SK-N-SH (cell line): ENCODE data around the gene ARHGEF10L. TPM values are rescaled to one million over a fixed set of nuclear protein-coding genes. Genes with fewer than 3 reads are reported as not detected.

Source experiments
- CTCF ChIA-PET: fragments of 300-600, 350-600 bp; formaldehyde crosslinking; extraction: SDS; loops from one replicate; lab custom pipeline; 2021; lab: Yijun Ruan, JAX
- POLR2A ChIA-PET: fragments of 350-600 bp; sonication (Branson Sonifier 250); formaldehyde crosslinking; extraction: SDS; loops from one replicate; lab custom pipeline; 2020; ENCODE audit warnings: antibody characterized with exemption, inconsistent platforms; lab: Yijun Ruan, JAX
- DNase-seq: peaks from one replicate; pipeline ENCODE4 v3.0.0; 2012
- H2AFZ ChIP-seq: fragments of 200-600 bp; sonication (generic); 2 replicates; pipeline ENCODE4 v1.8.1; 2016; ENCODE audit warnings: antibody characterized with exemption, mild to moderate bottlenecking, low read depth
- H3F3A ChIP-seq: fragments of 200-600 bp; sonication (generic); replicated peaks from 2 replicates; pipeline ENCODE3; 2016; ENCODE audit warnings: antibody characterized with exemption, mild to moderate bottlenecking; ENCODE audit not compliant: insufficient read depth
- H3K27ac ChIP-seq, 2 experiments: fragments of 200-500 bp in 1 of 2; fragments of 200-600 bp in 1 of 2; sonication (Bioruptor generic) in 1 of 2; sonication (generic), shearing (Covaris generic) in 1 of 2; 2 replicates each; pipeline versions ENCODE4 v1.5.1 to v1.6.1; 2014 to 2016; ENCODE audit warnings: low read depth in 2 of 2, inconsistent platforms in 1 of 2, low read length in 1 of 2, mild to moderate bottlenecking in 1 of 2, mixed read lengths in 1 of 2
- H3K27me3 ChIP-seq: fragments of 200-600 bp; sonication (generic), shearing (Covaris generic); 2 replicates; pipeline ENCODE4 v1.6.1; 2016; ENCODE audit warnings: mixed run types; ENCODE audit not compliant: insufficient read depth
- H3K36me3 ChIP-seq, 2 experiments: fragments of 200-500 bp in 1 of 2; fragments of 200-600 bp in 1 of 2; sonication (Bioruptor generic) in 1 of 2; sonication (generic) in 1 of 2; replicated peaks in 1 of 2; 2 replicates each; pipeline versions ENCODE3 to v1.5.1; 2014 to 2016; ENCODE audit warnings: low read length in 1 of 2, mild to moderate bottlenecking in 1 of 2; ENCODE audit not compliant: insufficient read depth in 2 of 2, control insufficient read depth in 1 of 2
- H3K4me1 ChIP-seq, 2 experiments: fragments of 200-500 bp in 1 of 2; fragments of 200-600 bp in 1 of 2; sonication (Bioruptor generic) in 1 of 2; sonication (generic), shearing (Covaris generic) in 1 of 2; 2 replicates each; pipeline versions ENCODE4 v1.5.1 to v1.6.1; 2014 to 2016; ENCODE audit warnings: low read depth in 1 of 2, low read length in 1 of 2, mixed run types in 1 of 2; ENCODE audit not compliant: insufficient read depth in 2 of 2, control insufficient read depth in 1 of 2
- H3K4me2 ChIP-seq: fragments of 200-600 bp; sonication (generic), shearing (Covaris generic); 2 replicates; pipeline ENCODE4 v1.6.1; 2017; ENCODE audit warnings: mixed run types
- H3K4me3 ChIP-seq, 2 experiments: fragments of 200-500 bp in 1 of 2; fragments of 200-600 bp in 1 of 2; sonication (Bioruptor generic) in 1 of 2; sonication (generic), shearing (Covaris generic) in 1 of 2; 2 replicates each; pipeline versions ENCODE4 v1.5.1 to v1.8.1; 2014 to 2016; ENCODE audit warnings: low read depth in 2 of 2, inconsistent platforms in 1 of 2, low read length in 1 of 2, mild to moderate bottlenecking in 1 of 2, mixed read lengths in 1 of 2, moderate library complexity in 1 of 2
- H3K79me2 ChIP-seq: fragments of 200-600 bp; sonication (generic); 2 replicates; pipeline ENCODE4 v1.8.1; 2017; ENCODE audit warnings: mild to moderate bottlenecking; ENCODE audit not compliant: insufficient read depth
- H3K9ac ChIP-seq: fragments of 200-600 bp; sonication (generic); 2 replicates; pipeline ENCODE4 v1.6.1; 2017; ENCODE audit warnings: mixed run types
- H3K9me2 ChIP-seq: fragments of 200-600 bp; sonication (generic); 2 replicates; pipeline ENCODE4 v1.6.1; 2017; ENCODE audit warnings: mixed run types
- H3K9me3 ChIP-seq: fragments of 200-600 bp; sonication (generic); 2 replicates; pipeline ENCODE4 v1.6.1; 2017; ENCODE audit warnings: mixed run types, mild to moderate bottlenecking, moderate library complexity
- H4K20me1 ChIP-seq: fragments of 200-600 bp; sonication (generic); 2 replicates; pipeline ENCODE4 v1.6.1; 2017; ENCODE audit warnings: mild to moderate bottlenecking, mixed run types; ENCODE audit not compliant: insufficient read depth
- CHD2 ChIP-seq: fragments of 150-350 bp; IDR thresholded peaks from 2 replicates; pipeline ENCODE4 v1.6.1; 2018; ENCODE audit warnings: low read length; ENCODE audit not compliant: partially characterized antibody
- CTCF ChIP-seq: fragments of 200-600 bp; sonication (generic); IDR thresholded peaks from 2 replicates; pipeline ENCODE4 v1.6.1; 2017; ENCODE audit warnings: antibody characterized with exemption, mild to moderate bottlenecking, moderate library complexity
- ELF1 ChIP-seq: IDR thresholded peaks from 2 replicates; pipeline ENCODE4 v1.4.0; 2012
- EZH2phosphoT487 ChIP-seq: fragments of 200-600 bp; sonication (generic); IDR thresholded peaks from 2 replicates; pipeline ENCODE4 v1.6.1; 2017; ENCODE audit warnings: low read depth, mixed run types, mild to moderate bottlenecking, antibody characterized with exemption, moderate library complexity, borderline replicate concordance
- FOSL2 ChIP-seq: IDR thresholded peaks from 2 replicates; pipeline ENCODE4 v1.4.0; 2012; ENCODE audit warnings: low read depth, mild to moderate bottlenecking, moderate library complexity, borderline replicate concordance
- FOXJ3 ChIP-seq: sonication (generic); formaldehyde crosslinking; IDR thresholded peaks from 2 replicates; pipeline ENCODE4 v1.5.1; 2020; ENCODE audit warnings: mild to moderate bottlenecking, missing genetic modification reagents
- GATA2 ChIP-seq: sonication (generic); formaldehyde crosslinking; IDR thresholded peaks from 2 replicates; pipeline ENCODE4 v1.5.0; 2020; ENCODE audit warnings: mild to moderate bottlenecking, missing genetic modification reagents
- MAX ChIP-seq: IDR thresholded peaks from 2 replicates; pipeline ENCODE4 v1.4.0; 2012; ENCODE audit warnings: low read depth
- MXI1 ChIP-seq: IDR thresholded peaks from 2 replicates; pipeline ENCODE4 v1.6.1; 2012; ENCODE audit warnings: mild to moderate bottlenecking, low read depth, low read length, improper control_type of control experiment
- NFIC ChIP-seq: IDR thresholded peaks from 2 replicates; pipeline ENCODE4 v1.4.0; 2012; ENCODE audit warnings: borderline replicate concordance
- PBX3 ChIP-seq: IDR thresholded peaks from 2 replicates; pipeline ENCODE4; 2012
- POLR2AphosphoS5 ChIP-seq: IDR thresholded peaks from 2 replicates; pipeline ENCODE4 v1.6.1; 2012; ENCODE audit warnings: low read depth, low read length
- REST ChIP-seq: IDR thresholded peaks from 2 replicates; pipeline ENCODE4 v1.6.1; 2012; ENCODE audit warnings: mild to moderate bottlenecking, low read depth, low read length, moderate library complexity
- TAF1 ChIP-seq: IDR thresholded peaks from 2 replicates; pipeline ENCODE4 v1.6.1; 2012; ENCODE audit warnings: low read depth, mild to moderate bottlenecking, low read length, moderate library complexity, borderline replicate concordance
- TEAD4 ChIP-seq: IDR thresholded peaks from 2 replicates; pipeline ENCODE4 v1.4.0; 2012; ENCODE audit warnings: mild to moderate bottlenecking, borderline replicate concordance; ENCODE audit not compliant: insufficient read depth
- USF2 ChIP-seq: fragments of 150-350 bp; IDR thresholded peaks from 2 replicates; pipeline ENCODE4 v1.6.1; 2017; ENCODE audit warnings: antibody characterized with exemption, low read length, low read depth, borderline replicate concordance
- YY1 ChIP-seq: IDR thresholded peaks from 2 replicates; pipeline ENCODE4 v1.4.0; 2012; ENCODE audit warnings: low read depth, mild to moderate bottlenecking
- ZBTB33 ChIP-seq: IDR thresholded peaks from 2 replicates; pipeline ENCODE4 v1.4.0; 2012; ENCODE audit warnings: low read depth, borderline replicate concordance
- WGBS: methylation state at CpG from one replicate; pipeline ENCODE4 v1.1.6; 2017; ENCODE audit warnings: low lambda C conversion rate; 5-methylcytosine and 5-hydroxymethylcytosine counted together
- polyA plus RNA-seq, 3 experiments: library from polyadenylated mRNA; depleted of rRNA; stranded (reverse); fragments of >200 nt; gene quantifications; 2 replicates each; pipeline ENCODE4 v1.2.3, GENCODE V29; 2012

Gene ARHGEF10L
- polyA plus RNA-seq, 1 of the 3 experiments (the other 2 are of a cell fraction), result 12.5 TPM

- Histone ChIP-seq H3K9me3 (no peaks in the 10 kb centered on the region), H2AFZ (no peak overlapping the region), H3K36me3 (peaks cover 9 to 13% of the 10 kb centered on the region in 2 experiments), H3K4me1 (peaks cover 0 to 57% of the 10 kb centered on the region in 2 experiments; a peak in 2 of 4 replicates), H3K9ac (no peak overlapping the region), H4K20me1 (peaks cover 5% of the 10 kb centered on the region), H3K27me3 (no peaks in the 10 kb centered on the region), H3K9me2 (no peaks in the 10 kb centered on the region), H3K4me3 (no peak overlapping the region), H3F3A (no peaks in the 10 kb centered on the region), H3K4me2 (no peak overlapping the region), H3K27ac (peak overlapping the region in 1 of 2 experiments; percentile 95; a peak in 1 of 4 replicates), H3K79me2 (no peaks in the 10 kb centered on the region)
- ChIA-PET CTCF (interaction anchor here (0.9 to 6.3 kb wide), 7 partner anchors 8 to 250 kb away, joined by 3 to 52 read pairs (median 5); no protein-coding TSS in a partner anchor), POLR2A (interaction anchor here (0.6 kb wide), 1 partner anchor 43 kb away, joined by 4 read pairs; no protein-coding TSS in a partner anchor)
- TF ChIP-seq ELF1 (no peak), FOSL2 (no peak), TAF1 (no peak), GATA2 (CRISPR knock-in tag) (no peak), ZBTB33 (no peak), PBX3 (no peak), TEAD4 (no peak), MAX (no peak), CHD2 (no peak), USF2 (no peak), CTCF (no peak), YY1 (no peak), EZH2phosphoT487 (no peak), FOXJ3 (no peak), POLR2AphosphoS5 (no peak), REST (no peak), NFIC (no peak), MXI1 (no peak)
- 92% methylated on average over 21 of the region's 26 CpGs for WGBS
- DNase-seq, result no peak
Measured at GRCh38 chr1:17669866-17670451, 130.5 kb downstream of the ARHGEF10L start.
